NCI-H774 (cell line): ENCODE results near the gene ARFRP1.

Source experiments
- DNase-seq: peaks from one replicate; lab custom pipeline; 2025; lab: John Stamatoyannopoulos, UW

ARFRP1 gene, protein sequence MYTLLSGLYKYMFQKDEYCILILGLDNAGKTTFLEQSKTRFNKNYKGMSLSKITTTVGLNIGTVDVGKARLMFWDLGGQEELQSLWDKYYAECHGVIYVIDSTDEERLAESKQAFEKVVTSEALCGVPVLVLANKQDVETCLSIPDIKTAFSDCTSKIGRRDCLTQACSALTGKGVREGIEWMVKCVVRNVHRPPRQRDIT

DNA sequence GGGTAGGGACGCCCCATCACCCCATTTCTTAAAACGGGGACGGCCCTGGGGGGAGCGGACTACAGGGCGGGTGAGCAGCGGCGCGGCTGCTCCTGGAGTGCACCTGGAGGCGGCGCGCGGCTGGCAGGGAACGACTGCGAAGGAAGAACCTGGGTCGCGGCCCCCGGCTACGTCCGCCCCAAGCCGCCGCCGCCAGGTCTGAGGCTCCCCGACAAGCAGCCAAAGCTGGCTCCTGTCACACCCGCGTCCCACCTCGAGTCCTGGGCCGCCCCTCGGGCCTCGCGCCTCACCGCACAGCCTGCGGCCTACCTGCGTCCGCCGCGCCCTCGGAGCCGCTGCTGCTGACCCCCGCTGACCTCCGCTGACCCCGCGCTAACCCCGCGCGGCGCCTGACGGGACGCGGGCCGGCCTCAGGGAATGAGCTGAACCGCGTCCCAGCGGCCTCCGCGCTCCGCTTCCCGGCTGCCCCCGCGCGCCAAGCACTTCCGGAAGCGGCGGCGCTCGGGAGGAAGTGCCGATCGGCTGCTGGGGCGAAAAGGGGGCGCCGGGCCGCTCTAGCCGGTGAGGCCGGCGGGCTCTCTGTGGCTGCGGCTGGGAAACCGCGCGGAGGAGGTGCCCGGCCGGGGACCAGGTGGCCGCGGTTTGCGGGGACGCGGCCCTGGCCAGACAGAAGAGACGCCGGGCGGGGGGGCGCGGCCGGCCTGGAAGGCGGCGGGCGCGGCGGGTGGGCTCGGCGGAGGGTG is at the start of gene ARFRP1, which contains the start of gene ZGPAT:
TSS of gene ARFRP1 (minus strand) at position 419 of the 743 bp plus-strand sequence. CDS start 885 bp downstream, outside the sequence.
TSS of gene ZGPAT (plus strand) at position 482 of the 743 bp plus-strand sequence. CDS start 542 bp downstream, outside the sequence.
- DNase-seq = peak; percentile 83

DNA sequence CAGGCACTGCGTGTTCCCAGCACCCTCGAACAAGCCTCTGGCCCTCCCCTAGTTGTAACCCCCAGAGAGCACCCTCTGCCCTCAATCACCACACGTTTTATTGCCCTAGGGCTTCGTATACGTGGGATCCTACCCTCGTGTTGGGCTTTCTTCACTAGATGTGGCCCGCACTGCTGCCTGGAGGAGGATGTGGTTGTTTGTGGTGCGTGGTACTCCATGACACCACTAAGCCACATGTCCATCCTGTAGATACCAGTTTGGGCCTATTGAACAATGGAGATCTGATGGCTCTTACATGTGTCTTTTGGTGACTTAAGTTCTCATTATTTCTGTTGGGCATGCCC is 48.8 kb upstream of the ARFRP1 start:
- DNase-seq = no peak

DNA sequence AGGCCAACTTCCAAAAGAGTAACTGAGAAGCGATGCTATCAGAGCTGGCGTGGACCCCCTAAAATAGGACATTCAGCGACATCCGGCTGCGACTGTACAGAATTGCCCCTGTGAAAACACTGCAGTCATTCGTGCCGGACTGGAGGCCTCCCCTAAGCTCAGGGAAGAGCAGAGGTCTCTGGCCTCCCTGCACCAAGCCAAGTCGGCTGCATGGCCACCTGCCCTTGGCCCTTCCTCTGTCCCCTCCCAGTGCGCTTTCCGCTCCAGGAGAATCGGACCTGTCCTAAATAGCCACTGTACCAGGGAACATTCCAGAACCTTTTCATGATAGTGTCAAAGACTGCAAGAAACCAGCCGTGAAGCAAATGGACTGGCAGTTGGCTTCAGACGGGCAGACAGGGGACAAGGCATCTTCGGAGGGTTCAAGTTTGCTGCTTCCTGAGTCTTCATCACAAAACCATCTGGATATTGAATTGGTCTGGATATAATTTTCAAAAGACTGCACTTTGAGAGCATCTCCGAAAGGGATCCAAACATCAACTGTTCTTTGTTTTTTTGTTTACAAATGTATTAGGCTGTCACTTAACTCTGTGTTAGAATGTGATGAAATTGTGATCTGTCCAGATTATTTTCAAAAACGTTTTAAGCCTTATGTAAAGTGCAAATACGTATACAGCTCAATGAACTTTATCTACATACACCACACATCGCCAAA is 48.3 kb upstream of the ARFRP1 start:
- no peak for DNase-seq

DNA sequence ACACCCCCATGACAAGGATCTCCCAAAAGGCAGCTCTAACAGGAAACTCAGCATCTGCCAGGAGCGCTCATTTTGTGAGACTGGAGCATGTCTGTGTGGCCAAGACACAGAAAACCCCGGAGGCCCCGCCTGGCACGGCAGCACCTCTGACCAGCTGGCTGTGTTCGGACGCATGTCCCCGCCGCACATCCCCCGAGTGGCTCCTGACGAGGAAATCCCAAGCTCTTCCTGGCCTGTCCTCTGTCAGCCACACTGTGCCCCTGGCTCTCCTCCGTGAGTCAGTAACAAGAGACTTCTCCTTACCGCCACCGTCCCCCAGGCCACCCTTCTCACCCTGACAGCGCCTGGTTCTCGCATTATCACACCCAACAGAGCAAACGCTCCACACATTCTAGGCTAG is 46.2 kb upstream of the ARFRP1 start:
- DNase-seq = no peak

DNA sequence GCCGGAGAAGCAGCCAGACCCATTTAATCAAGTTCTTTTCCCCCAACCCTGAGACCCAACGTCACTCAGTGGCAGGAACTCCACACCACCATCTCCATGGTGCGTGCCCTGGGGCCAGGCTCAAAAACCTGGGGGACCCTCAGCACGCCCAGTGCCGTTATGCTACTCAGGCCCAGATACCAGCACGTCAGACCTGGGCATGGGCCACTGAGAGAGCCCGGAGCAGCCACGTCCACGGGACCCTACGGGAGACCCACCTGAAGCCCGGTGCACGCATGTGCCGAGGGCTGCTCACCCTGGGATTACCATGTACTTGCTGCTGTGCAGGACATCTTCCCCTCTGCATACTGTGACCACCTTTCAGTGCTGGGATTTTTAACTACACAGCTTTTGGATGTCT is 45.6 kb upstream of the ARFRP1 start:
- DNase-seq = no peak

DNA sequence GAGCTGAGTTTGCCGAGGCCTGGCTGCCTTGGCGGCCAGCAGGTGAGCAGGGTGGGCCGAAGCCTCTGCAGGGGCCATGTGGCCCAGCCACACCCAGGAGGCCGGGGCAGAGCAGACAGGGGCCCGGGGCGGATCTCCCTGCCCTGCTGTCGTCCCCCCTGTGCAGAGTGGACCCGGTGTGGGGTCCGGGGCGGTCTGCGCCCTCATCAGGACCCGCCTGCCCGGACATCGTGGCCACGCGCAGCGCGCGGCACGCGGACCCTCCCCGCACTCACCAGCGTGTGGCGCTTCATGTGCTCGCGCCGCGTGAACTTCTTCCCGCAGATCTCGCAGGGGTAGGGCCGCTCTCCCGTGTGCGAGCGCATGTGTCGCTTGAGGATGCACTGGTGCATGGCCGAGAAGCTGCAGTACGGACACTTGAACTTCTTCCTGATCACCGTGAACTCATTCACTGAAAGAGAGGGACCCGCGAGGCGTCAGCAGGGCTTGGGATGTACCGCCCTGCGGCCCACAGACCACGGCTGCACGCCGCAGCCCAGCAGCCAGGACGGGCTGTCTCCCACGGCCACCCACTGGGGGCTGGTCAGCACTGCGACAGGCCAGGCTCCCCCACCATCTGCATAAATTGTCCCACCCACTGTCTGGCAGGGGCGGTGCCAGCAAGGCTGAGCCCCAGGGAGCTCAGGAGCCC is 44.8 kb upstream of the ARFRP1 start:
- DNase-seq = no peak

DNA sequence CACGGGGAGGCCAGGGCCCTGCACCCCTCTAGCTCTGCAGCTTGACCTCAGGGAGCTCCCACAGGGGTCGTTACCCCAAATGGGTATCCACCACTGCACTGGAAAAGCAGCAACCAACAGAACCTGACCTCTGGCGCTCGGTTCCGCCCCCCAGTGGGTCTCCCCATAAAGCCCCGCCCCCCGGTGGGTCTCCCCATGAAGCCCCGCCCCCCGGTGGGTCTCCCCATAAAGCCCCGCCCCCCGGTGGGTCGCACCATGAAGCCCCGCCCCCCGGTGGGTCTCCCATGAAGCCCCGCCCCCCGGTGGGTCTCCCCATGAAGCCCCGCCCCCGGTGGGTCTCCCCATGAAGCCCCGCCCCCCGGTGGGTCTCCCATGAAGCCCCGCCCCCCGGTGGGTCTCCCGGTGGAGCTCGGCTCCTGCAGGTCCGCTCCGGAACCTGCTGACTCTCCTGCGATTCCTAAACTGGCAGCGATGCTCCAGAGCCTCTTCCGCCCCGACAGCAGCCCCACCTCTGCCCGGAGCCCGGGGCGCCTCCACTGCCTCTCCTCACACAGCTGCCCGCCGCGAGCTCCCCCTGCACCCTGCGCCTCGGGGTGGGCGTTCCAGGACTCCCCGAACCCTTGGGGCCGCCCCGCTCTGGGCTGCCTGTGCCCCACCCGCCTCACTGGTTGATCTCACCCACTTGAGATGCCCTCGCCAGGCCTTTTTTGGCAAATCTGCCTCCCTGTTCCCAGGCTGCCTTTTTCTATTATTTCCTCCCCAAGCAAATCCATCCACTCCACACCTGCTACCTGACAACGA is 43.9 kb upstream of the ARFRP1 start:
- no peak for DNase-seq

DNA sequence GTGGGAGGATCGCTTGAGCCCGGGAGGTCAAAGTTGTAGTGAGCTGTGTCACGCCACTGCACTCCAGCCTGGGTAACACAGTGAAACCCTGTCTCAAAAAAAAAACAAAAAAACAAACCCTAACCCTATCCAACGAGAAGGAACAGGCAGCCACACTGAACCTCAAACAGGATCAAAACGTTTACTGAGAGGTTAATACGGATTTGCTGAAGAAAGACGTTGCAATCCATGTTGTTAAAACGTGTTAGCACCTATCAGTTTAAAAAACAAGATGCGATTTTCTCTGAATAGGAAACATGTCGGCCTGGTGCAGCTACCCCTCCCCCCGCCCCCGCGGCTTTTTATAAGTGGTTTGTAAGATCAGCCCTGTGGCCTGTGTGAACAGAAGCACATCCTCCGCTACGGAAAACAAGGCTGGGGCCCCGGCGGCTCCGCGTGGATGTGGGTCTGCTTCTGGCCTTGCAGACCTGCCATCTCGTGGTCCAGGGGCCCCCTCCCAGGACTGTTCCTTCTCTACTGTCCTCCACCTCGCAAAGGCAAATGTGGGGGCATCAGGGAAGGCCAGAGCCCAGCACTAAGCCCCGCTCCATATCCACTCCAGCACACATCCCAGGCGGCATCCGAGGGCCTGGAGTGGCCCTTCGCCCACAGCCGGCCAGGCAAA is 43.2 kb upstream of the ARFRP1 start:
- no peak for DNase-seq

DNA sequence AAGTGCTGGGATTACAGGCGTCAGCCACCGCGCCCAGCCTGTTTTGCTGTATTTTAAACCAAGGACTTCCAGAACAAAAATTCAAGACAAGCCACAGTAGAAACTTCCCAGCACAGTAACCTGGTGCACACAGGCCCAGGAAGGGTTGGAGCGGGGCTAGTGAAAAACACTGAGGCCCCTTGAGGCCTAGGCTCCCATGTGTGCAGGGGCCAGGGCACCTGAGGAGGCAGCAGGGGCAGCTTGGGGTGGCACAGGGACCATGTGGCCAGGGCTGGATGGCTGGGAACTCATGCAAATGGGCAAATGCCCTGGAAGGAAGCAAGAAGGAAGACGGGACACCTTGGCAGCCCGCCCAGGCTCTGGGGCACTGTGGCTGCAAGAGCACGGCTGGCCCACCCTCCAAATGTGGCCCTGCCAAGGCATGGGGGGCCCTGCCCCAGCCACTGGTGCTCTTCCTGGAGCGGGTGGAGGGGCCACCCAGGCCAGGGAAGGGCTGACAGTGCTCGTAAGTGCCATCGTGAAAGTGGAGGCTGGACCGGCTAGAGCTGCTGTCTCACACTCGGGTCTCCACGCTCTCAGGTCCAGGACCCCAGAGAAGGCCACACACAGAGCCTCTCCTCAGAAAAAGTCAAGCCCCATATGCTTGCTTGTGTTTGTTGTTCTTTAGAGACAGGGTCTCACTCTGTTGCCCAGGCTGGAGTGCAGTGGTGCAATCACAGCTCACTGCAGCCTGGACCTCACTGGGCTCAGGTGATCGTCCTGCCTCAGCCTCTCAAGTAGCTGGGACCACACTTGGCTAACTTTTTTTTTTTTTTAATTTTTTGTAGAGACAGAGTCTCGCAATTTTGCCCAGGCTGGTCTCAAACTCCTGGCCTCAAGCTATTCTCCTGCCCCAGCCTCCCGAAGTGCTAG is 42.1 kb upstream of the ARFRP1 start:
- no peak for DNase-seq

DNA sequence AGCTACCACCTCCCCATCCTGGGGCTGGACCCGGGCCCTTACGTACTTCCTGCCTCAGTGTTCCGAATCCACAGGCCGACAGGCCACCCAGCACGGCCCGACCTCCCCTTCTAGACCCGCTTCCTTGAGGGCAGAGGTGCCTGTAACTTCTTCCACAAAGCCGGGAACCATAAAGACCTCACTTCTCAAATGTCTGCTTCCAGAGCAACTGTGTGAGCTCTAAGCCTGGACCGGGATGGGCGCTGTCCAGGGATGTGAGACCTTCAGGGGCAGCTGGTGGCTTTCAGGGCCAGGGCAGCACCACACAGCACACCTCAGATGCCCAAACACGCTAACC is 41.1 kb upstream of the ARFRP1 start:
- no peak for DNase-seq

DNA sequence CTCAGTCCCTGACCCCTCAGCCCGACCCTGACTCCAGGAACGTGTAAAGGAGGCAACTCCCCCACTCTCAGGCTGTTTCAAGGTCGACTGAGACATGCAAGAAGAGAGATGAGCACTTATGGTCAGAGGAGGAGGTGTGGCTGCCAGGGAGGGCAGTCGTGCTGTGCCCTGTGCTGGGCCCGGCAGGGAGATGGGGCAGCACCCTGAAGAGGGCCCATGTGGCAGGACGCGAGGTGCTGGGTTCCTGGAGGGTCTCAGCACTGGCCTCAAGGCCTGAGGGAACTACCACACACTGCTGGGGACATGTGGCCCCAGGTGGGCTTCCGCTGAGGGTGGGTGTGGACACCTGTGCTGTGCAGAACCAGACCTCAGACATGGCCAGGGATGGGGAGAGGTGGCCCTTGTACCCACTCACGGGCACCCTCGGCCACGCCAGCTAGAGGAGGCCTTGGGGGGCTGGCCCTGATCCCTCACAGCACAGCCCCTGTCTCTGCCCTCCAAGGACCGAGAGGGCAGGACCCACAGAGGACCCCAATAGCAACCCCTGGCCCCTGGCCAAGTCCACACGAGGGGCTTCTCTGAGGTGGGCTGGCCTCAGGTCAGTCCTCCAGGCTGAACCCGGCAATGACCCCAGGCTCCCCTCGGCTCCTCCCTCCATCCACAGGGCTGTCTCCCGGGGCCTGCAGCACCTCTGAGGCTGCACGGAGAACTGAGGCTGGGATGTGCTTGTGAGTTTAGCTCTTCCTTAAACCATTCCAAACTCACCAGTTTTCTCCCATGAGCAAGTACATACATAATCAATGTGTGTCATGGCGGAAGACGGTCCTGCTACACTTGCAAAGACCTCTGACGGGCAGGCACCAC is 40.5 kb upstream of the ARFRP1 start:
- DNase-seq = no peak

DNA sequence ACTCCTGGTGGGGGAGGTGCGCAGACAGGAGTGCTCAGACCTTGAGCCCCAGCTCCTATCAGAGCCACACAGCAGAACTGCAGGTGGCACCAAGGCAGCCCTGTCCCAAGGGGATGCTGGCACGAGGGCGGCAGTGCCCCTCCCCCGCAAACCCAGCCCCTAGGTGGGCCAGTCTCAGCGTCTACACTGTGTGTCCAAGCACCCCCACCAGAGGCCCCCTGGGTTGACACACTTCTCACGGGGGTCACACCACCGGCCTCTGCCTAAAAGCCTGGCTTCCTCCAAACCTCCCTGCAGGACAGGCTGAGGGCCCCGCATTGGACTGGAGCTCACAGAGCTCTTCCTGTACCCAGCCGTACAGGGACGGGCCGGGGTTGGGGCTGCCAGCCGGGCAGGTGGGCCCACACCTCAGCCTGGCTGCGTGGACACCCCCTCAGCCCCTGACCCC is 39.9 kb upstream of the ARFRP1 start:
- no peak for DNase-seq

DNA sequence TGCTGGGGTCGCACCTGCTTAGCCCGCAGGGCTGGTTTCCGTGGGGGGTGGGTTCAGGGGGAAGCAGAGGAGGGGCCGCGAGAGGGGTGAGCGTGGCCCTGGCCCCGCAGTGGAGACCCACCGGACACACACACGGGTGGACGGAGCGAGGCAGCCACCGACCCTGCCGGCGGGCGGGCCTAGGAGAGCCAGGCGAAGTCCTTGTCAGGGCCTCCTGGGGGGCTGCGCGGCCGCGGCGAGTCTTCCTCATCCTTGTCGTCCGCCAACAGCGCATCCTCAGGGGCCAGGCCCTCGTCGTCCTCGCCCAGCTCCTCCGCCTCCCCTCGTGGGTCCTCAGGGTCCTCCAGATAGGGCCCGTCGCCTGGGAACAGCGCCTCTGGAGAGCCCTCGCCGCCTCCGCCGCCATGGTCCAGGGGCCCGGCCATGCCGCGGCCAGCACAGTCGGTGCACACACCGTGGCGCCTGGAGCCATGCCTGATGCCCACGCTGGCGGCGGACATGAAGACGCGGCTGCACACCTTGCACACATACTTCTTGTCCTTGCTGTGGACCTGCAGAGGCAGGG is 39.1 kb upstream of the ARFRP1 start:
- no peak for DNase-seq

DNA sequence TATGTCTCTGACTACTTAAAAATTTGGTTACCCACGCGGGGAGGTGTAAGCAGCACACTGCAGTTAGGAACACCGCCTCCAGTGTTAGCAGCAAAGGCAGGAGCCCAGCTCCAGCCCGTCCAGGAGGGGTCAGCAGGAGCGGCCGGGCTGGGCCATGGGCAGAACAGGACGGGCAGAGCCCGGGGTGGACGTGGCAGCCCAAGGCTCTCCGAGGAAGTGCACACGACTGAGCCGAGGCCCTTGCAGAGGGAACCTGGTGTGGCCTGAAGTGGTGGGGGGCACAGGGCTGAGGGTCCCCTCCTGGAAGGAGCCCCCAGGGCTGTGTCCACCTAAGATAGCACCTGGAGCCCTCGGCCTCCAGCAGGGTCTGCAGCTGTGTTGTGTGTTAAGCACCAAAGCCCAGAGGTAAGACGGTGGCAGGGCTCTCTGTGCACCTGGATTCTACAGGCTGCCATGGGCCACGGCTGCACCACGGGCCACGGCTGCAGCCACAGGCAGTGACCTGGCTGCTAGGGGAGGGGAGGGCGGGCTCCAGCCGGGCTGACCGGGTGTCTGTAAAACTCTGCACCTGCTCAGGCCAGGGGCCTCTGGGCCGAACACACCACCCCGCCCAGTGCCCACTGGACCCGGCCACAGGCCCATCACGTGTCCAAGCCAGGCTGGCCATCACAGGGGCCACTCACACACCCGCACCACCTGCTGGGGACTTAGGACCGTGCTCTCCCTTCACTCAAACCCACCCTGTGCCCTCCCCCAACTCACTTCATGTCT is 38.4 kb upstream of the ARFRP1 start:
- no peak for DNase-seq

DNA sequence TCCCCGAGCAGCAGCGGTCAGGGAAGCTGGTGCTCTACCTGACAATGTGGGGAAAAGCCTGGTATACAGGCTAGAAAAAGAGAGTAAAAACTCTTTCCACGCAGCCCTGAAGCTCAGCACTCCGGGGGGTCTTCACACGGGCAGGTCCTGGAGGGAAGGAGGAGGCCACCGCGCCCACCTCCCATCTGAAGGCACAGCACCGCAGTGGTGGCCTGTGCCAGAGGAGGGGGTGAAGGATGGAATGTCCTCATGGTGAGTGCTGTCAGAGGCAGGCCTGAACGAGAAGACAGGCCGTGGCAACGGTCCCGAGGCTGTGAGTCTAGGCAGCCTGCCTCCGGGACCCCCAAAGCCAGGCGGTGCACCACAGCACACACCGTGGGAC is 37.6 kb upstream of the ARFRP1 start:
- DNase-seq = no peak

DNA sequence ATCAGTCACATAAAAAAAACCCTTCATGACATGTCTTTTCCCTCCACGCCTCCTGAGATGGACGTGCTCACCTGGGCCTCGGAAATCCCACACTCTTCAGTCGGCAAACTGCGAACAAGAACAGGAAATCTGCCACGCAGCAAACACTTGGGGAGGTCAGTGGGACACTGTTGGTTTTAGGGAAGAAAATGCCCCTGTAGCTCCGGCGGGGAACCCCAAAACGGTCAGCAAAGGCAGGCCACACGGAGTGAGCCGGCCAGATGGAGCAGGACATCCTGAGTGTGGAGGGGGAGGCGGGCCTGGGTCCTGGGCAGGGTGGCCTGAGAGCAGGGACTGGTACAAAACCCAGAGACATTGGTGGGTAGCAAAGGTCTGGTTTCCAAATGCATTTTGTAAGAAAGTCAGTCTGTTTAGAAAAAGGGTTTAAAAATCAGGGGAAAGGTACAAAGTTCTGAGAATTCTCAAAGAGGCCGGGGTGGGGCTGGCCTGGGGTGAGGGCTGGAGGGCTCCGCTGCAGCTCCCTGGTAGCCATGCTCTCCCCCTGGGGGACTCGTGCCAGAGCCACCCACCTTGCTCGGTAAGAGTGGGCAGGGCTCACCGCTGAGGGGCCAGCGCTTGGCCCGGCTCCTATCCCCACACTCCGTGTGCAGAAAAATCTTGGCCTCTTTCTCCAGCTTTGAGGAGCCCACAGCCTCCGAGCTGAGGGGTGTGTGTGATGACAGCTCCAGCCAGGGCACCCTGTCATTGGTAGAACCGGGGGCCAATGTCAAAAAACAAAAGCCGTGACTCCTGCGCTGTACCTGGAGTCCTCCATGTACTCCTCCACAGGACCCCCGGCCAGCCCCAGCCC is 37.0 kb upstream of the ARFRP1 start:
- no peak for DNase-seq

DNA sequence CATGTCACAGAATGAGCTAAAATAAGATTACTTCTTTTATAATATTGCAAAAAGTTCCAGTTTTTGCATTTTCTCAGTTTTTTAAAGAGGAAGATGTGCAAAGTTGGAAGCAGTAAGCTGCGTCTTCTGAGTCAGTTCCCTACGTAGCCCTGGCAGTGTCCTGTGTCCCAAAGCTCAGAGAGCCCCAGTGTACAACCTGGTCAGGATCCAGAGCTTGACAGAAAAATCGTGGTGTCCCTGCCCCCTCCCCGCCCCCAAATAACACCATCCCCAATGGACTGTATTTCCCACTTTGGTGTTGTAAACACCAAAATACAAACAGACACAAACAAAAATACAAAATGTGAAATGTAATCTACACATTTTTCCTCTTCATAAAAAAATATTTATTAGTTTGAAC is 36.4 kb upstream of the ARFRP1 start:
- no peak for DNase-seq
